Lower leg skin (tissue), 3 donors: ENCODE data around the gene WSCD2.

Experiments used
- POLR2A ChIP-seq, 2 donors: fragments of 450-650 bp; IDR thresholded peaks; one replicate each; pipeline ENCODE4 v1.6.1; 2016 to 2017; ENCODE audit warnings: antibody characterized with exemption in 2 of 2, mild to moderate bottlenecking in 1 of 2, moderate library complexity in 1 of 2
- TF ChIP-seq, protein P1 (sequence below), 3 donors: fragments of 450-650 bp; IDR thresholded peaks; one replicate each; pipeline ENCODE4 v1.5.1; 2016; ENCODE audit warnings: antibody characterized with exemption in 3 of 3, mild to moderate bottlenecking in 3 of 3, moderate library complexity in 2 of 3

DNA sequence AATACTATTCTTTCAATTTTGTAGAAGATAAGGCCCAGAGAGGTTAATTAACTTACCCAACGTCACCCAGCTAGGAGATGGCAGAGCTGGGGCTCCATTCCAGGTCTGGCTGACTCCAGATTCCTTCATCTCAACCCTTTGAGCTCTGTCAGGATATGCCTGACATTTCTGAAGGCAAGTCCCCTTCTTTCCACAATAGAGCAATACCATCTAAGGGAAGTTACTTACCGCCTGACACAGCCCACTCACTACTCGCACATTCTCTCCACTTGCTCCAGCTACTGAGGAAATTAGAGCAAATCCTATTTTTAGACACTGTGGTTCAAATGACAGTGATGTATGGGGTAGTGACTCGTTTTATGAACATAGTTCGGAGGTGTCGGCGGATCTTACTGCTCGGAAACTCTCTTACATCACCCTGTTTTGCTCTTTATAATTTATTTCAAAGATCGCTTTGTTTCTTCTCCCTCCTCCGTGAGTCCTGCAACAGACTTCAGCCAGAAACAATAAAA is 2.0 kb upstream of the WSCD2 start:
- TF ChIP-seq, protein P1, sequence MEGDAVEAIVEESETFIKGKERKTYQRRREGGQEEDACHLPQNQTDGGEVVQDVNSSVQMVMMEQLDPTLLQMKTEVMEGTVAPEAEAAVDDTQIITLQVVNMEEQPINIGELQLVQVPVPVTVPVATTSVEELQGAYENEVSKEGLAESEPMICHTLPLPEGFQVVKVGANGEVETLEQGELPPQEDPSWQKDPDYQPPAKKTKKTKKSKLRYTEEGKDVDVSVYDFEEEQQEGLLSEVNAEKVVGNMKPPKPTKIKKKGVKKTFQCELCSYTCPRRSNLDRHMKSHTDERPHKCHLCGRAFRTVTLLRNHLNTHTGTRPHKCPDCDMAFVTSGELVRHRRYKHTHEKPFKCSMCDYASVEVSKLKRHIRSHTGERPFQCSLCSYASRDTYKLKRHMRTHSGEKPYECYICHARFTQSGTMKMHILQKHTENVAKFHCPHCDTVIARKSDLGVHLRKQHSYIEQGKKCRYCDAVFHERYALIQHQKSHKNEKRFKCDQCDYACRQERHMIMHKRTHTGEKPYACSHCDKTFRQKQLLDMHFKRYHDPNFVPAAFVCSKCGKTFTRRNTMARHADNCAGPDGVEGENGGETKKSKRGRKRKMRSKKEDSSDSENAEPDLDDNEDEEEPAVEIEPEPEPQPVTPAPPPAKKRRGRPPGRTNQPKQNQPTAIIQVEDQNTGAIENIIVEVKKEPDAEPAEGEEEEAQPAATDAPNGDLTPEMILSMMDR (IDR thresholded peaks at IDR 0.05): no peak
- TF ChIP-seq POLR2A (IDR thresholded peaks at IDR 0.05): no peak
